GM19035 (cell line): ENCODE measurements around the gene NAGPA.

ENCODE experiments used
- ATAC-seq: cut with Tn5 transposase; IDR thresholded peaks from one replicate; pipeline ENCODE4 v1.9.1; 2021; ENCODE audit not compliant: unreplicated experiment

Gene NAGPA

GRCh38 chr16:4979736-4980660, 53.7 kb downstream of the NAGPA start:
- no peak for ATAC-seq

DNA sequence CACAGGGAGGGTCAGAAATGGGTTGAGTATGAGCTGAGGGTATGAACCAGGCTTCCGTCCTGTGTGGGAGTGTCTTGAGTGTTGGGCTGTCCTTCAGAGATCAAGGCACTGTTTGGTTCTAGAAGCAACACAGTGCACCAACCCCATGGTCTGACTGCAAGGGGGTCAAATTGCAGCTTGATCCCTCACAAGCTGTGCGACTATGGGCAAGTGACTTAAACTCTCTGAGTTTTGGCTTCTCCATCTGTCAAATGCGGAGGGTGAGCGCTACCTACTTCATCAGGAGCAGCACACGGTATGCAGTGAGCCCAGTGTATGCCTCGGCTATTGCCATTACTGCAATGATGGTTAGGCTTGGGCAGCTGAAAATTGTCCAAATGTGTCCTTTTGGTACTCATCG, 54.6 kb downstream of the NAGPA start:
- ATAC-seq, result no peak

GRCh38 chr16:4976611-4977145, 57.1 kb downstream of the NAGPA start:
- no peak for ATAC-seq

GRCh38 chr16:4976079-4976478, 57.7 kb downstream of the NAGPA start:
- peak; percentile 84 for ATAC-seq
